Retina (tissue), 1 donor: ENCODE measurements around the gene FAM171A1.
"Not testable (repeated sequence)": the region's sequence is repeated elsewhere in the genome, so short reads cannot be mapped to it uniquely, and the experiment has no call there.

Experiments
- DNase-seq: peaks from one replicate; pipeline ENCODE4 v3.0.0-alpha.2; 2016

FAM171A1 gene

GRCh38 chr10:15316145-15316544, 54.9 kb downstream of the FAM171A1 start:
- no peak for DNase-seq

- no peak for DNase-seq
Measured at GRCh38 chr10:15315286-15315685, 55.8 kb downstream of the FAM171A1 start.

DNA sequence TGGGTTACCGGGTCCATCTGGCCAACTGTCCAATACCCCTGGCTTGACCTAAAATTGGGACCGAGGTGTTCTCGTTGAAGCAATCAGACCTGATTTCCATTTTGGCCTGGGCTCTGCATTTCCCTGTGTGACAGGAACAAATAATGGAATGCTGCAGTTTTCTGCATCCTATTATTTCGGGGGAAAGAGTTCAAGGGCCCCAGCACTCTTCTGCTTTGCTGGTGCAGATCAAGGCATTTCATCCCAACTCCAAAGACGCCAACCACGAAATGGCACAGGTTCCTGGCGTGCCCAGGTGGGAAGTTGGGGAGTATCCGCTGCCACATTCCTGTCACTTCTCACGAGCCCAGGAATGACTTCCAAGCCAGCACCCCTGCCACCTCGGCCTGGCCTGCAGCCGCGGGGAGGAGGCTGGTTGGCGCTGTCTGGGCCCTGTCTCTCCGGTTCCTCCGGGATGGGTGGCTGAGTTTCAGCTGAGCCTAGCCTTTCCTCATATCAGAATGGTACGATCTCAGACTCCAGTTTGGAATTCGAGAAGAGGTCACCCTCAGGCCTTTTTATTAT, 56.5 kb downstream of the FAM171A1 start:
- DNase-seq: no peak

- no peak for DNase-seq
Measured at GRCh38 chr10:15313843-15314242, 57.2 kb downstream of the FAM171A1 start.

DNA sequence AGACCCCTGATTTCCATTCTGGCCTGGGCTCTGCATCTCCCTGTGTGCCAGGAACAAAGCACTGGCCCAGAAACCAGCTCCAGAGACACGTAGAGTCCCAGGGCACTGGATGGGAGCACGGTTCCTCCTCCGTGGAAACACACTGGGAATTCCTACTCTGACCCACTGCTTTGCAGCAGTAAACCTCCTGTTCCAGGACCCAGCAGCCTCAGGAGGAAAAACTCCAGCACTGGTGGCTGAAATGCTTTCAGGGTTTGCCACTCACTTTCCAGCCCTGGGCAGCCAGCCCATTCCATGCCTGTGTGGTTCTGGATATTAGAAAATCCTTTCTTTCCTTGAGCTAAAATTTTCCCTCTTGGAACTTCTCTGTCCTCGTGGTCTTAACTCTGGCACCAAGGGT, 58.0 kb downstream of the FAM171A1 start:
- no peak for DNase-seq

DNA sequence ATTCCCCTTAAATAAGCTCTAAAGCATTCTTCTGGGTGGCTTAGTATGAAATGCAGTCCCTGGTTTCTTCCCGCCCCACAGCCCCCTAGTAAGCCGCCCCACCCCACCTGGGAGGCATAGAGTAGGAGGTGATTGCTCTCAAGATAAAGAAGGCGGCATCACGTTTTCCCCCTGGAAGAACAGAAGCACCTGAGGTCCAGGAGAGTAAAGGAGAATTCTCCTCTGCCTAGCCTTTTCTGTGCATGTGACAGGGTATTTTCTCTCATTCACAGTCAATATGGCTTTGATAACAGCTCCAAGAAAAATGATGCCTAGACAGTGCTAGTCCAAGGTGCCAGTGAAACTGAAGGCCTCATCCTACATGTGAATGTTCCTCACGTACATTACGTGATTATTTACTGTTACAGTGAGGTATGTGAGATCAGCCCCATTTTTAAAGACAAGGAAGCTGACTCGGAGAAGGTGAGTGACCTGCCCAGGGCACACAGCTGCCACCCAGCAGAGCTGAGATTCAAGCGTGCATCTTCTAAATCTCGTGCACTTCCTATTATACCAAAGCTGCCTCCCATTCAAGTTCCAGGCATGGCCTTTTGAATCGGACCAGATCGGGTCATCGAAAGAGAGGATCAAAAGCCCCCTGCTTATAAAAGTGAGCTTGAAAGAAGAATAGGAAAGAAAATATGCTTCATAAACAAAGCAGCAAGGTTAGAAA, 59.4 kb downstream of the FAM171A1 start:
- DNase-seq: no peak

- no peak for DNase-seq
Measured at GRCh38 chr10:15310776-15311568, 60.1 kb downstream of the FAM171A1 start.

GRCh38 chr10:15309221-15309620, 61.9 kb downstream of the FAM171A1 start:
- DNase-seq: no peak

GRCh38 chr10:15306735-15307280, 64.3 kb downstream of the FAM171A1 start:
- DNase-seq: peak; percentile 32

- DNase-seq: no peak
Measured at GRCh38 chr10:15305634-15306033, 65.5 kb downstream of the FAM171A1 start.

DNA sequence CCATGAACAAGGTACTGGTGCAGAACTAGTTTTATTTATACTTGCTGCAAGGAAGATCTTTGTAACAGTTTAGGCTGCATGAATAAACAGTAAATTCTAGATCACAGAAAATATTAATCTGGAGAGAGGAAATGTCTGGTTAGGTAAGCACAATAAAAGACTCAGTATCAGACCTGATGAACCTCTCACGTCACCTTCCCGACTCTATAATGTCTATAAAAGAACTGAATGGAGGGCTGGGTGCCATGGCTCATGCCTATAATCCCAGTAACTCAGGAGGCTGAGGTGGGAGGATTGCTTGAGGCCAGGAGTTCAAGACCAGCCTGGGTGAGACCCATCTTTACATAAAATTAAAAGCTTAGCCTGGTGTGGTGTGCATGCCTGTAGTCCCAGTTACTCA, 65.9 kb downstream of the FAM171A1 start:
- no peak for DNase-seq

- not testable (repeated sequence) for DNase-seq
Measured at GRCh38 chr10:15302188-15302956, 68.7 kb downstream of the FAM171A1 start.

DNA sequence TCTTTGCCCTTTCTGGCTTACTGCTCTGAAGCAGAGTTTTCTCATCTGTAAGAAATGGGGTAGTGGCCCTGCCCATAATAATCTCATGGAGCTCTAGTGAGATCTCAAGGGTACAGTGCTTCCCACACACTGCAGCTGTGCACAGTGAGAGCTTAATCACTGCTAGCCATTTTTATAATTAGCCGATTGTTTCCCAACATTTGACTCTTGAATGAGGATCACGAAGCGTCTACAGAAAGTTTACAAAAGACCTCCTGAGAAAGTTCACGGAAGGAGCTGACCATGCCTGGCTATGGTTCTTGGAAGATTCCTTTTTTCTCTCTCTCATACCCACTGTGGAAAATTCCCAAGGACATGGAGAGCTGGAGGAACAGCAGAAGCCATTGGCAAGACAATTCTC, 70.4 kb downstream of the FAM171A1 start:
- DNase-seq: no peak

DNA sequence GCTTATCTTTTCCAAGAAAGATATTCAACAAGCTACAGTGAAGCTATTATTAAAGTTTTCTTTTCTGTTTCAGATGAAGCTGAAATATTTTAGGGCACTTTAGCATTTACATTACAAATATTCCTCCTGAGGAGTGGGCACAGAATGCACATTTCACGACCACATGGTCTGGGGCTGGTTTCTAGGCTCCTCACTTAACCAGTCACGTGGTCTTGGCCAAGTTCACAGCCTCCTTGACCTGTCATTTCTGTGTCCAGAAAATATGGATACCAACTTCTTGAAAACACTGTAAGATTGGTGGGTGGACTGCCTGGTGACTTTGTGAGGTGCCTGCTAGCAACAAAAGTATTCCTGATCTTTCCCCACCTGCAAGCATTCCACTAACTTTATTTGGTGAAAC, 70.9 kb downstream of the FAM171A1 start:
- no peak for DNase-seq

DNA sequence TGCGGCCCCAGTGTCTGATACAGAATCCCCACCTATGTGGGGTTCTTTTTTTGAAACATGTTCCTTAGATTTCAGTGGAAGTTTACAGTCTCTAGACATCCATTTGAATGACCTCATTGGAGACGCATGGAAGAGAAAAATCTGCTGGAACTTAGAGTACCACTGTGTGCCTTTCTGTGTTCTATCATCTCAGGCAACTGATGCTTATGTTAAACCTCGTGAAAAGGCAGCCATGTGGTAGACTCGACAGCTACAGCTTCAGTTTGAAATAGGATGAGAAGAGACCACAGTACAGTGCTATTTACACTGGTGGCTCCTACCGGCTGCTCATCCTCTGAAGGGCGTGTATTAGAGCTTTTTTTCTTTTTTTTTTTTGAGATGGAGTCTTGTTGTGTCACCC, 74.4 kb downstream of the FAM171A1 start:
- DNase-seq: no peak

GRCh38 chr10:15295537-15296325, 75.4 kb downstream of the FAM171A1 start:
- DNase-seq: no peak

DNA sequence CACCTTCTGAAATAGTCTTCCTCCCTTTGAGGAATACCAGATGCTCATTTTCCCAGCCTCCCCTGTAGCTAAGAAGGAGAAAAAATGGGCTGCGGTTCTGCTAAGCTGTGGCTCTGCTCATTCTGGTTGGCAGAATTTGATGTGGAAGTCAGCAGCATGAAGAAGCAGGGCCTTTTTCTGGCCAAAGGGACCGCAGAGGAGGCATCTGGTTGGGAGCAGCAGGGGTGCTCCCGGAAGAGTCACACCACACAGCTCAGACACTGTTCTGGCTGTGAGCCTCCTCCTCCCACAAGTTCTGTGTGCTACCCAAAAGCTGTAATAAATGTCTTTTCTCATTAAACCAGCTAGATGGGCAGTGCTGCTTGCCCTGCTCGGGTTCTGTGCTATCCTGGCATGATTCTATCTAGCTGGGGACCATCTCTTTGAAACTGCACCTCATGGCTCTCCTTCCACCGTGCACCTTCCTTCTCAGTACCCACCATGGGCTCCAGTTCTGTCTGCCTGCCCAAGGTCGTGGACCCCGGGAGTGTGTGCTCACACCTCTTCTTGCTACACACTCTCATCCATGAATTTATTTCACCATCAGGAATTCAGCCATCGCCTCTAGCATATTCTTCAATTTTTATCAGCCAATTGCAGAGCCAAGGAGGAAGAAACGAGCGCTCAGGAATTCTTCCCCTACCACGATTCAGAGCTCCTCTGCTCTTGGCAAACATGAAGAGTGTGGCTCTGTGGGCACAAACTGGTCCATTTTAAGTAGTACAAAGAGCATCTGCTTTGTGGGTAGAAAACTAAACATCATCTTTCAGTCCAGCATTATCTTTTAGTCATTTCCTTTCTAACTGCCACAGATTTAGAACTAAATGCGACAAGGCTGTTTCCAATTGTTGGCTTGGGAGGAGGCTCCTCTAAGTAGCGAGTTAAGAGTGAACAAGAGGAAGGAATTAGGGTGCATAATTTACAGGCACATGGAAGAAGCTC, 76.9 kb downstream of the FAM171A1 start:
- DNase-seq: peak; percentile 35

GRCh38 chr10:15290671-15291070, 80.4 kb downstream of the FAM171A1 start:
- no peak for DNase-seq

- DNase-seq: no peak
Measured at GRCh38 chr10:15290150-15290549, 80.9 kb downstream of the FAM171A1 start.

DNA sequence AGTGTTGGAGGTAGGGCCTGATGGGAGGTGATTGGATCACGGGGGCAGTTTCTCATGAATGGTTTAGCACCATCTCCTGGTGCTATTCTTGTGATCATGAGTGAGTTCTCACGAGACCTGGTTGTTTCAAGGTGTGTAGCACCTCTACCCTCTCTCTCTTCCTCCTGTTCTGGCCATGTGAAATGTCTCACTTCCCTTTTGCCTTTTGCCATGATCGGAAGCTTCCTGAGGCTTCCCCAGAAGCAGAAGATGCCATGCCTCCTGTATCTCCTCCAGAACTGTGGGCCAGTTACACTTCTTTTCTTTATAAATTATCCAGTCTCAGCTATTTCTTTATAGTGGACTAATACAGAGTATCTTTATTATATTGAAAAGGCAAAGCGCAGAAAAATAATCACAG, 90.1 kb downstream of the FAM171A1 start:
- DNase-seq: no peak

GRCh38 chr10:15280462-15280861, 90.6 kb downstream of the FAM171A1 start:
- no peak for DNase-seq
